Activated CD8-positive, alpha-beta T cell treated with anti-CD3 and anti-CD28 coated beads for 36 hours (primary cell): ENCODE results near the gene SP9. TPM values are rescaled to one million over a fixed set of nuclear protein-coding genes. Genes with fewer than 3 reads are reported as not detected.
"Not testable (repeated sequence)": the region's sequence is repeated elsewhere in the genome, so short reads cannot be mapped to it uniquely, and the experiment has no call there.

Source experiments
- ATAC-seq: fragments of 200-7000 bp; cut with Tn5 transposase; one replicate; pipeline ENCODE4 v1.10.0; 2021; ENCODE audit warnings: mild to moderate bottlenecking, moderate library complexity
- CTCF ChIA-PET: fragments of 350-600 bp; sonication (Branson Sonifier 250); formaldehyde crosslinking; loops from one replicate; lab custom pipeline; 2021; ENCODE audit warnings: antibody characterized with exemption; lab: Charles Lee
- POLR2A ChIA-PET: fragments of 350-600 bp; sonication (Branson Sonifier 250); formaldehyde crosslinking; loops from one replicate; lab custom pipeline; 2021; ENCODE audit warnings: antibody characterized with exemption; lab: Charles Lee
- DNase-seq: peaks from one replicate; pipeline ENCODE4 v3.0.0-alpha.2; 2020
- H3K27ac Mint-ChIP-seq: one replicate; pipeline ENCODE4 v1.8.0; 2021; ENCODE audit warnings: mild to moderate bottlenecking, mixed read lengths
- H3K27me3 Mint-ChIP-seq: one replicate; pipeline ENCODE4 v1.8.0; 2021; ENCODE audit warnings: mixed read lengths
- H3K36me3 Mint-ChIP-seq: one replicate; pipeline ENCODE4 v1.8.0; 2021; ENCODE audit warnings: low read depth, mixed read lengths
- H3K4me1 Mint-ChIP-seq: one replicate; pipeline ENCODE4 v1.8.0; 2021; ENCODE audit warnings: low read depth, mixed read lengths
- H3K4me3 Mint-ChIP-seq: one replicate; pipeline ENCODE4 v1.8.0; 2021; ENCODE audit warnings: mild to moderate bottlenecking, moderate library complexity, mixed read lengths
- H3K9me3 Mint-ChIP-seq: one replicate; pipeline ENCODE4 v1.8.0; 2021; ENCODE audit warnings: mixed read lengths
- CTCF ChIP-seq: fragments of 200-600 bp; IDR thresholded peaks from one replicate; pipeline ENCODE4 v1.8.0; 2022; ENCODE audit warnings: antibody characterized with exemption, mild to moderate bottlenecking
- intact Hi-C: fragments of 100-400 bp; cut with micrococcal nuclease; formaldehyde crosslinking; loops from one replicate; pipeline ENCODE4 v1.10.0; 2022
- total RNA-seq, 2 experiments: library from RNA; stranded (reverse); gene quantifications; one replicate each; pipeline ENCODE4 v1.2.3, GENCODE V29; 2021

Gene SP9
- total RNA-seq, 2 experiments from 2014 or later = not detected

- ATAC-seq (no peak), DNase-seq (no peak)
- no peaks in the 10 kb centered on the region for H3K4me1 Mint-ChIP-seq
- no peak overlapping the region for H3K4me3 Mint-ChIP-seq
- peaks cover 12% of the 10 kb centered on the region for H3K9me3 Mint-ChIP-seq
- intact Hi-C loops = no loop called here
- H3K27me3 Mint-ChIP-seq = no peaks in the 10 kb centered on the region
- no peak for TF ChIP-seq CTCF
- ChIA-PET POLR2A (no interaction called here), CTCF (interaction anchor here (1.5 to 2.5 kb wide), 2 partner anchors 10 to 13 kb away, joined by 3 to 6 read pairs; no protein-coding TSS in a partner anchor)
- H3K36me3 Mint-ChIP-seq = peaks cover 58% of the 10 kb centered on the region
- no peak overlapping the region for H3K27ac Mint-ChIP-seq
Measured at GRCh38 chr2:174362949-174363348, 28.2 kb downstream of the SP9 start.

- Mint-ChIP-seq H3K36me3 (peaks cover 62% of the 10 kb centered on the region), H3K9me3 (peaks cover 12% of the 10 kb centered on the region)
- H3K4me1 Mint-ChIP-seq, H3K4me3 Mint-ChIP-seq, H3K27me3 Mint-ChIP-seq, DNase-seq, intact Hi-C loops, ATAC-seq, H3K27ac Mint-ChIP-seq, POLR2A ChIA-PET: not testable (repeated sequence)
- CTCF ChIA-PET = interaction anchor here (2.5 kb wide), 1 partner anchor 9 kb away, joined by 6 read pairs; no protein-coding TSS in a partner anchor
Measured at GRCh38 chr2:174363492-174364225, 28.9 kb downstream of the SP9 start.

- no peak overlapping the region for H3K27ac Mint-ChIP-seq
- no peak for TF ChIP-seq CTCF
- POLR2A ChIA-PET = no interaction called here
- no peaks in the 10 kb centered on the region for H3K4me1 Mint-ChIP-seq
- CTCF ChIA-PET = no interaction called here
- no peaks in the 10 kb centered on the region for H3K27me3 Mint-ChIP-seq
- DNase-seq (no peak), ATAC-seq (no peak)
- intact Hi-C loops = no loop called here
- no peak overlapping the region for H3K4me3 Mint-ChIP-seq
- peaks cover 12% of the 10 kb centered on the region for H3K9me3 Mint-ChIP-seq
- peaks cover 65% of the 10 kb centered on the region for H3K36me3 Mint-ChIP-seq
Measured at GRCh38 chr2:174364628-174365027, 29.9 kb downstream of the SP9 start.

- TF ChIP-seq CTCF = no peak
- peaks cover 12% of the 10 kb centered on the region for H3K9me3 Mint-ChIP-seq
- H3K4me1 Mint-ChIP-seq = no peaks in the 10 kb centered on the region
- DNase-seq = no peak
- H3K4me3 Mint-ChIP-seq = no peak overlapping the region
- H3K36me3 Mint-ChIP-seq = peaks cover 63% of the 10 kb centered on the region
- intact Hi-C loops = no loop called here
- no peak for ATAC-seq
- POLR2A ChIA-PET = no interaction called here
- CTCF ChIA-PET = no interaction called here
- H3K27ac Mint-ChIP-seq = no peak overlapping the region
- no peaks in the 10 kb centered on the region for H3K27me3 Mint-ChIP-seq
Measured at GRCh38 chr2:174365571-174365970, 30.8 kb downstream of the SP9 start.

GRCh38 chr2:174368691-174369090, 33.9 kb downstream of the SP9 start:
- Mint-ChIP-seq H3K4me3 (no peak overlapping the region), H3K9me3 (peaks cover 10% of the 10 kb centered on the region), H3K27me3 (no peaks in the 10 kb centered on the region), H3K27ac (no peak overlapping the region), H3K4me1 (no peaks in the 10 kb centered on the region), H3K36me3 (peaks cover 53% of the 10 kb centered on the region)
- ATAC-seq = no peak
- no peak for TF ChIP-seq CTCF
- no peak for DNase-seq
- POLR2A ChIA-PET = no interaction called here
- CTCF ChIA-PET = interaction anchor here (1.1 to 1.7 kb wide), 3 partner anchors 19 to 27 kb away, joined by 4 to 5 read pairs (median 4); no protein-coding TSS in a partner anchor
- intact Hi-C loops = no loop called here
